DND-41 (cell line): Measurements from ENCODE around the gene ROGDI.

Source experiments
- ATAC-seq: fragments of 200-7000 bp; cut with Tn5 transposase; 3 replicates; pipeline ENCODE4 v1.9.1; 2021; ENCODE audit warnings: low read depth; ENCODE audit not compliant: insufficient read depth
- DNase-seq: peaks from one replicate; pipeline ENCODE4 v3.0.0-alpha.2; 2020
- H2AFZ ChIP-seq: 2 replicates; pipeline ENCODE4 v1.6.0; 2012; ENCODE audit warnings: low read depth, low read length
- H3K27ac ChIP-seq: 2 replicates; pipeline ENCODE4 v1.5.1; 2012; ENCODE audit warnings: low read length, inconsistent platforms
- H3K27me3 ChIP-seq: fragments of 200-600 bp; sonication (generic); 2 replicates; pipeline ENCODE4 v1.6.0; 2012; ENCODE audit warnings: low read length, mild to moderate bottlenecking, inconsistent platforms; ENCODE audit not compliant: insufficient read depth, poor library complexity
- H3K36me3 ChIP-seq: 2 replicates; pipeline ENCODE4 v1.5.1; 2012; ENCODE audit warnings: low read length, inconsistent platforms; ENCODE audit not compliant: insufficient read depth
- H3K4me1 ChIP-seq: 2 replicates; pipeline ENCODE4 v1.5.1; 2012; ENCODE audit warnings: mild to moderate bottlenecking, low read length; ENCODE audit not compliant: insufficient read depth
- H3K4me2 ChIP-seq: 2 replicates; pipeline ENCODE4 v1.6.0; 2012; ENCODE audit warnings: mild to moderate bottlenecking, moderate library complexity, low read length, inconsistent platforms; ENCODE audit not compliant: insufficient read depth
- H3K4me3 ChIP-seq, 2 experiments: fragments of 200-600 bp in 1 of 2; shearing (Covaris generic) in 1 of 2; 2 replicates each; pipeline ENCODE4 v1.5.1; 2012 to 2016; ENCODE audit warnings: inconsistent platforms in 2 of 2, low read length in 2 of 2, mild to moderate bottlenecking in 2 of 2, low read depth in 1 of 2, moderate library complexity in 1 of 2
- H3K79me2 ChIP-seq: 2 replicates; pipeline ENCODE4 v1.6.0; 2012; ENCODE audit warnings: low read length, inconsistent platforms; ENCODE audit not compliant: insufficient read depth
- H3K9ac ChIP-seq: 2 replicates; pipeline ENCODE4 v1.6.0; 2012; ENCODE audit warnings: low read depth, mild to moderate bottlenecking, inconsistent platforms, low read length, moderate library complexity
- H3K9me3 ChIP-seq: 2 replicates; pipeline ENCODE4 v1.5.1; 2012; ENCODE audit warnings: low read length, moderate library complexity, mild to moderate bottlenecking, inconsistent platforms; ENCODE audit not compliant: insufficient read depth, severe bottlenecking
- H4K20me1 ChIP-seq: 2 replicates; pipeline ENCODE4 v1.6.0; 2012; ENCODE audit warnings: low read length; ENCODE audit not compliant: insufficient read depth
- CTCF ChIP-seq: IDR thresholded peaks from 2 replicates; pipeline ENCODE4 v1.5.1; 2012; ENCODE audit warnings: borderline replicate concordance, low read length, moderate library complexity, mild to moderate bottlenecking; ENCODE audit not compliant: poor library complexity, severe bottlenecking; ENCODE audit errors: extremely low read depth
- EZH2 ChIP-seq: IDR thresholded peaks from 3 replicates; pipeline ENCODE4 v1.6.1; 2012; ENCODE audit warnings: borderline replicate concordance, low read depth, mild to moderate bottlenecking, moderate library complexity, low read length, inconsistent platforms; ENCODE audit not compliant: severe bottlenecking

The ROGDI gene

GRCh38 chr16:4801051-4801961 is 1.1 kb downstream of the ROGDI start:
- DNase-seq (no peak), ATAC-seq (no peak)
- no peak overlapping the region; the same call in 1 of the 2 replicates for H3K27ac ChIP-seq
- TF ChIP-seq CTCF: no peak
- no peak for TF ChIP-seq EZH2
- peak overlapping the region; percentile 59; the same call in 1 of the 2 replicates for H3K9ac ChIP-seq
- H3K36me3 ChIP-seq: peaks cover 21% of the 10 kb centered on the region
- H3K4me1 ChIP-seq: peaks cover 24% of the 10 kb centered on the region
- peaks cover 6% of the 10 kb centered on the region; the same call in 1 of the 2 replicates for H4K20me1 ChIP-seq
- H3K4me2 ChIP-seq: peak overlapping the region; percentile 91
- H3K4me3 ChIP-seq: peak overlapping the region; percentile 70 to 84; a peak in 3 of 4 replicates
- H3K27me3 ChIP-seq: no peaks in the 10 kb centered on the region
- no peaks in the 10 kb centered on the region for H3K9me3 ChIP-seq
- H2AFZ ChIP-seq: peak overlapping the region; percentile 84; the same call in 1 of the 2 replicates
- no peaks in the 10 kb centered on the region for H3K79me2 ChIP-seq

DNA sequence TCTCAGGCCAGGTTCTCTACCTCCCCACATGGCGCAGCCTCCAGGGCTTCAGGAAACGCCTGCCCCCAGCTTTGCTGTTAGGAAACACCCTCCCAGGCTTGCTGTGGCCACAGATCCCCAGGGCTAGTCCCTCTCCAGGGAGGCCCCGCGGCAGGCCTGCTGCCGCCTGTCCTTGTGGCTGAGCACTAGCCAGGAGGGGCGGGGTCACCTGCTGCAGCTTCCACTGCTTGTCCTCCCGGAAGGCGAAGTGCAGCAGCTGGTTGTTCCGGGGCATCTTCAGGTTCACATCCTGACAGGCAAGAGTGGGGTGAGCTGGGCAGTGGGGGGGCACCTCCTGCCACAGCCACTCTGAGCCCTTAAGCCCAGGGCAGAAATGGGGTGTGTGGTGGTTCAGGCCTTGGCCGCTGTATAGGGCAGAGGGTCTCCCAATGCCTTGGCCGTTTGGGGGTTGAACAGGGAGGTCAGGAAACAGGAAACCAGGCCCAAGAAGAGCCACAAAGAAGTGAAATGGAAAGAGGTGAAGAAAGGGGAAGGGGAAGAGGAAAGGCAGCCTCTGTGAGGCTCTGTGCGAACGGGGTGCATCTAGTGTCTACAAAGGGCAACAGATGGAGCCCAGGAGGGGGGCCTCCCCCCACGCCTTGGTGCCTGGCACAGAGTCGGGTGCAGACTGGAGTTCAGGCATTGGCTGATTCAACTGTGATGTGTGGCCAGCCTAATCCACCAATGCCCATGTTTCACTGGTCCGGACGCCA is 2.0 kb downstream of the ROGDI start:
- peaks cover 6% of the 10 kb centered on the region; the same call in 1 of the 2 replicates for H4K20me1 ChIP-seq
- H3K9ac ChIP-seq: no peak overlapping the region
- TF ChIP-seq EZH2 (no peak), CTCF (no peak)
- ATAC-seq (no peak), DNase-seq (no peak)
- no peaks in the 10 kb centered on the region for H3K9me3 ChIP-seq
- H3K79me2 ChIP-seq: no peaks in the 10 kb centered on the region
- no peaks in the 10 kb centered on the region for H3K27me3 ChIP-seq
- peaks cover 16% of the 10 kb centered on the region for H3K36me3 ChIP-seq
- H3K4me3 ChIP-seq: no peak overlapping the region
- no peak overlapping the region for H3K27ac ChIP-seq
- H3K4me1 ChIP-seq: peaks cover 24% of the 10 kb centered on the region
- no peak overlapping the region for H2AFZ ChIP-seq
- H3K4me2 ChIP-seq: no peak overlapping the region

DNA sequence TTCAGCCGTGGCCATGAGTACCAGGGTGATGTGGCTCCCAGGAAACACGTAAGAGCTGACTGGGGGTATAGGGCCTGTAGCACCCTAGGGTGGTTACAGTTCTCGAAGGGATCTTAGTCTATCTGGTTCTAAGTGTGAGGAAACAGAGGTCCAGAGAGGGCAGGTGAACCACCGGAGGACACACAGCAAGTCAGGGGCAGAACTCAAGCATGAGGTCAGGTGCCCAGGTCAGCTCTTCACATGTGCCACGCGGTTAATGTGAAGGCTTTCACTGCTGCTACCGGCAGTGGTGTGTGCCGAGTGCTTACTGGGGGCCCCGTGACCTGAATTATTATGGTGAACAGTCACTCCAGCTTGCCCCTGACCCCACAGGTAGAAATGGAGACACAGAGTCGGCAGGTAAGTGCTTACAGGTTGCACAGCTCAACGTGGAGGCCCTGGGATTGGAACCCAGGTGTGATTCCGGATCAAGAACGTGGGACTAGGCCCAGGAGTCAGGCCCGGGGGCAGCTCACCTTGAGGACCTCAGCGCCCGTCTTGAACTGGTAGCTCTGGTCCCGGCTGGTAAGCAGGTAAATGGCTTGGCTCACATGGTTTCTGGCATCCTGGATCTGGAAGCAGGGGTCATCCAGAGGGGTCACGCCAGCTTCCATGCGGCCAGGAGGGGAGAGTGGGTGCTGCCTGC is 3.1 kb downstream of the ROGDI start:
- no peaks in the 10 kb centered on the region for H3K27me3 ChIP-seq
- no peak overlapping the region for H2AFZ ChIP-seq
- TF ChIP-seq CTCF (no peak), EZH2 (no peak)
- H4K20me1 ChIP-seq: peaks cover 6% of the 10 kb centered on the region; the same call in 1 of the 2 replicates
- DNase-seq (no peak), ATAC-seq (no peak)
- H3K27ac ChIP-seq: no peak overlapping the region
- H3K79me2 ChIP-seq: no peaks in the 10 kb centered on the region
- H3K9me3 ChIP-seq: no peaks in the 10 kb centered on the region
- H3K4me1 ChIP-seq: peaks cover 24% of the 10 kb centered on the region
- no peak overlapping the region for H3K4me2 ChIP-seq
- H3K4me3 ChIP-seq: no peak overlapping the region
- peaks cover 6% of the 10 kb centered on the region for H3K36me3 ChIP-seq
- no peak overlapping the region for H3K9ac ChIP-seq
